BE2C (cell line): ENCODE results near the gene P2RX3.

Experiments used
- DNase-seq: peaks from one replicate; pipeline ENCODE4 v3.0.0-alpha.2; 2020
- H3K27me3 ChIP-seq: fragments of 250-450 bp; sonication (Bioruptor Pico); 2 replicates; pipeline ENCODE4 v1.5.1; 2020; ENCODE audit warnings: mild to moderate bottlenecking
- H3K36me3 ChIP-seq: fragments of 250-450 bp; sonication (Bioruptor Pico); 2 replicates; pipeline ENCODE4 v1.5.1; 2020; ENCODE audit warnings: mild to moderate bottlenecking
- H3K4me1 ChIP-seq: fragments of 250-450 bp; sonication (Bioruptor Pico); 2 replicates; pipeline ENCODE4 v1.5.1; 2020
- H3K4me3 ChIP-seq: 2 replicates; pipeline ENCODE4 v1.5.1; 2011; ENCODE audit warnings: low read depth, low read length
- H3K9me3 ChIP-seq: fragments of 250-450 bp; sonication (Bioruptor Pico); 2 replicates; pipeline ENCODE4 v1.5.1; 2020
- CTCF ChIP-seq: IDR thresholded peaks from 2 replicates; pipeline ENCODE4 v1.5.1; 2012; ENCODE audit warnings: mild to moderate bottlenecking, low read depth, low read length

P2RX3 gene

GRCh38 chr11:57421066-57421465, 82.9 kb downstream of the P2RX3 start:
- no peaks in the 10 kb centered on the region for H3K4me1 ChIP-seq
- no peaks in the 10 kb centered on the region for H3K36me3 ChIP-seq
- no peak overlapping the region for H3K4me3 ChIP-seq
- H3K27me3 ChIP-seq, result no peaks in the 10 kb centered on the region
- no peaks in the 10 kb centered on the region for H3K9me3 ChIP-seq
- TF ChIP-seq CTCF, result no peak
- DNase-seq, result no peak

- Histone ChIP-seq H3K4me3 (no peak overlapping the region), H3K4me1 (no peaks in the 10 kb centered on the region), H3K9me3 (no peaks in the 10 kb centered on the region), H3K27me3 (no peaks in the 10 kb centered on the region), H3K36me3 (no peaks in the 10 kb centered on the region)
- no peak for TF ChIP-seq CTCF
- no peak for DNase-seq
Observed at GRCh38 chr11:57421805-57422204, 83.7 kb downstream of the P2RX3 start.
